SK-N-SH (cell line): ENCODE data around the gene LRFN4. TPM values are rescaled to one million over a fixed set of nuclear protein-coding genes. Genes with fewer than 3 reads are reported as not detected.

ENCODE experiments used
- CTCF ChIA-PET: fragments of 300-600, 350-600 bp; formaldehyde crosslinking; extraction: SDS; loops from one replicate; lab custom pipeline; 2021; lab: Yijun Ruan, JAX
- POLR2A ChIA-PET: fragments of 350-600 bp; sonication (Branson Sonifier 250); formaldehyde crosslinking; extraction: SDS; loops from one replicate; lab custom pipeline; 2020; ENCODE audit warnings: antibody characterized with exemption, inconsistent platforms; lab: Yijun Ruan, JAX
- DNase-seq: peaks from one replicate; pipeline ENCODE4 v3.0.0; 2012
- H2AFZ ChIP-seq: fragments of 200-600 bp; sonication (generic); 2 replicates; pipeline ENCODE4 v1.8.1; 2016; ENCODE audit warnings: antibody characterized with exemption, mild to moderate bottlenecking, low read depth
- H3F3A ChIP-seq: fragments of 200-600 bp; sonication (generic); replicated peaks from 2 replicates; pipeline ENCODE3; 2016; ENCODE audit warnings: antibody characterized with exemption, mild to moderate bottlenecking; ENCODE audit not compliant: insufficient read depth
- H3K27ac ChIP-seq, 2 experiments: fragments of 200-500 bp in 1 of 2; fragments of 200-600 bp in 1 of 2; sonication (Bioruptor generic) in 1 of 2; sonication (generic), shearing (Covaris generic) in 1 of 2; 2 replicates each; pipeline versions ENCODE4 v1.5.1 to v1.6.1; 2014 to 2016; ENCODE audit warnings: low read depth in 2 of 2, inconsistent platforms in 1 of 2, low read length in 1 of 2, mild to moderate bottlenecking in 1 of 2, mixed read lengths in 1 of 2
- H3K27me3 ChIP-seq: fragments of 200-600 bp; sonication (generic), shearing (Covaris generic); 2 replicates; pipeline ENCODE4 v1.6.1; 2016; ENCODE audit warnings: mixed run types; ENCODE audit not compliant: insufficient read depth
- H3K36me3 ChIP-seq, 2 experiments: fragments of 200-500 bp in 1 of 2; fragments of 200-600 bp in 1 of 2; sonication (Bioruptor generic) in 1 of 2; sonication (generic) in 1 of 2; replicated peaks in 1 of 2; 2 replicates each; pipeline versions ENCODE3 to v1.5.1; 2014 to 2016; ENCODE audit warnings: low read length in 1 of 2, mild to moderate bottlenecking in 1 of 2; ENCODE audit not compliant: insufficient read depth in 2 of 2, control insufficient read depth in 1 of 2
- H3K4me1 ChIP-seq, 2 experiments: fragments of 200-500 bp in 1 of 2; fragments of 200-600 bp in 1 of 2; sonication (Bioruptor generic) in 1 of 2; sonication (generic), shearing (Covaris generic) in 1 of 2; 2 replicates each; pipeline versions ENCODE4 v1.5.1 to v1.6.1; 2014 to 2016; ENCODE audit warnings: low read depth in 1 of 2, low read length in 1 of 2, mixed run types in 1 of 2; ENCODE audit not compliant: insufficient read depth in 2 of 2, control insufficient read depth in 1 of 2
- H3K4me2 ChIP-seq: fragments of 200-600 bp; sonication (generic), shearing (Covaris generic); 2 replicates; pipeline ENCODE4 v1.6.1; 2017; ENCODE audit warnings: mixed run types
- H3K4me3 ChIP-seq, 2 experiments: fragments of 200-500 bp in 1 of 2; fragments of 200-600 bp in 1 of 2; sonication (Bioruptor generic) in 1 of 2; sonication (generic), shearing (Covaris generic) in 1 of 2; 2 replicates each; pipeline versions ENCODE4 v1.5.1 to v1.8.1; 2014 to 2016; ENCODE audit warnings: low read depth in 2 of 2, inconsistent platforms in 1 of 2, low read length in 1 of 2, mild to moderate bottlenecking in 1 of 2, mixed read lengths in 1 of 2, moderate library complexity in 1 of 2
- H3K79me2 ChIP-seq: fragments of 200-600 bp; sonication (generic); 2 replicates; pipeline ENCODE4 v1.8.1; 2017; ENCODE audit warnings: mild to moderate bottlenecking; ENCODE audit not compliant: insufficient read depth
- H3K9ac ChIP-seq: fragments of 200-600 bp; sonication (generic); 2 replicates; pipeline ENCODE4 v1.6.1; 2017; ENCODE audit warnings: mixed run types
- H3K9me2 ChIP-seq: fragments of 200-600 bp; sonication (generic); 2 replicates; pipeline ENCODE4 v1.6.1; 2017; ENCODE audit warnings: mixed run types
- H3K9me3 ChIP-seq: fragments of 200-600 bp; sonication (generic); 2 replicates; pipeline ENCODE4 v1.6.1; 2017; ENCODE audit warnings: mixed run types, mild to moderate bottlenecking, moderate library complexity
- H4K20me1 ChIP-seq: fragments of 200-600 bp; sonication (generic); 2 replicates; pipeline ENCODE4 v1.6.1; 2017; ENCODE audit warnings: mild to moderate bottlenecking, mixed run types; ENCODE audit not compliant: insufficient read depth
- CHD2 ChIP-seq: fragments of 150-350 bp; IDR thresholded peaks from 2 replicates; pipeline ENCODE4 v1.6.1; 2018; ENCODE audit warnings: low read length; ENCODE audit not compliant: partially characterized antibody
- ELF1 ChIP-seq: IDR thresholded peaks from 2 replicates; pipeline ENCODE4 v1.4.0; 2012
- EZH2phosphoT487 ChIP-seq: fragments of 200-600 bp; sonication (generic); IDR thresholded peaks from 2 replicates; pipeline ENCODE4 v1.6.1; 2017; ENCODE audit warnings: low read depth, mixed run types, mild to moderate bottlenecking, antibody characterized with exemption, moderate library complexity, borderline replicate concordance
- FOXM1 ChIP-seq: IDR thresholded peaks from 2 replicates; pipeline ENCODE4 v1.4.0; 2012; ENCODE audit warnings: low read depth, mild to moderate bottlenecking
- NFIC ChIP-seq: IDR thresholded peaks from 2 replicates; pipeline ENCODE4 v1.4.0; 2012; ENCODE audit warnings: borderline replicate concordance
- NRF1 ChIP-seq: IDR thresholded peaks from 2 replicates; pipeline ENCODE4 v1.6.1; 2012; ENCODE audit warnings: low read depth, mild to moderate bottlenecking, low read length
- POLR2AphosphoS5 ChIP-seq: IDR thresholded peaks from 2 replicates; pipeline ENCODE4 v1.6.1; 2012; ENCODE audit warnings: low read depth, low read length
- RCOR1 ChIP-seq: fragments of 150-350 bp; IDR thresholded peaks from 2 replicates; pipeline ENCODE4 v1.6.1; 2017; ENCODE audit warnings: antibody characterized with exemption, low read length
- RFX5 ChIP-seq: IDR thresholded peaks from 2 replicates; pipeline ENCODE4 v1.6.1; 2012; ENCODE audit warnings: mild to moderate bottlenecking, improper control_type of control experiment, low read length
- RXRA ChIP-seq: IDR thresholded peaks from 2 replicates; pipeline ENCODE4 v1.4.0; 2012; ENCODE audit warnings: low read depth, mild to moderate bottlenecking, borderline replicate concordance
- SMC3 ChIP-seq: IDR thresholded peaks from 2 replicates; pipeline ENCODE4 v1.6.1; 2012; ENCODE audit warnings: low read depth, low read length, improper control_type of control experiment
- TAF1 ChIP-seq: IDR thresholded peaks from 2 replicates; pipeline ENCODE4 v1.6.1; 2012; ENCODE audit warnings: low read depth, mild to moderate bottlenecking, low read length, moderate library complexity, borderline replicate concordance
- YY1 ChIP-seq: IDR thresholded peaks from 2 replicates; pipeline ENCODE4 v1.4.0; 2012; ENCODE audit warnings: low read depth, mild to moderate bottlenecking
- WGBS: methylation state at CpG from one replicate; pipeline ENCODE4 v1.1.6; 2017; ENCODE audit warnings: low lambda C conversion rate; 5-methylcytosine and 5-hydroxymethylcytosine counted together
- polyA plus RNA-seq, 3 experiments: library from polyadenylated mRNA; depleted of rRNA; stranded (reverse); fragments of >200 nt; gene quantifications; 2 replicates each; pipeline ENCODE4 v1.2.3, GENCODE V29; 2012
- TF ChIP-seq, protein P1 (sequence below): IDR thresholded peaks from 2 replicates; pipeline ENCODE4 v1.4.0; 2012; ENCODE audit warnings: low read depth, borderline replicate concordance

The LRFN4 gene
- polyA plus RNA-seq, 1 of the 3 experiments (the other 2 are of a cell fraction), result 15.9 TPM

DNA sequence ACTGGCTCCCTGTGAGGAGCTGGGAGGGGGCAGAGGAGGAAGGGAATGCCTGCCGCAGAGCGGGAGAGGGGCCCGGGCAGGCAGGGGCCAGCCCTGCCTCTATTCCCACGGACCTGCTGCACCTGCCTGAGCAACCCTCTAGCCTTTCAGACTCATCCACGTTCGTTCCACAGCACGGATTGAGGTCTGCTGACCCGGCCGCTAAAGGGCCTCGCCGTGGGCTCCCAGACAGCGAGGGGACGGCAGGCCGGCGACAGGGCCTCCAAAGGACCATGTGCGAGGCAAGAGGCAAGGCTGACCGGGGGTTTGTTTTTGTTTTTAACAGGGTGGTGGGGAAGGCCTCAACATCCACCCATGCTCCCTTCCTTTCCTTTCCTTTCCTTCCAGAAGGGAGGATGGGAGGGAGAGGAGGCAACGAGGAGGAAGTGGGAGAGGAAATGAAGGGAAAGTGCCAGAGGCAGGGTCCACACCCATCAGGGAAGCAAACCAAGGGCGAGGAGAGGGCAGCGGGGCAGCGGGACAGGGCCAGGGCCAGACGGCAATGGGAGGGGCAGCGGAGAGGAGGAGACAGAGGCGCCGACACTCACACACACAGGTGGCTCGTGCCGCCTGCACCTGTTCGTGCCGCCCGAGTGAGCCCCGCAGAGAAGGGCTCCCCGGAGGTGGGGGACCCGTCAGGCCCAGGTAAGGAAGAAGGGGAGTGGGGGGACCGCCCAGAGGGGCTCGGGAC lies 7.5 kb downstream of the LRFN4 start:
- Histone ChIP-seq H3K27ac (no peak overlapping the region), H3K9me3 (no peaks in the 10 kb centered on the region), H2AFZ (no peak overlapping the region), H3K4me3 (no peak overlapping the region), H3K9me2 (no peaks in the 10 kb centered on the region), H3F3A (no peaks in the 10 kb centered on the region), H3K79me2 (no peaks in the 10 kb centered on the region), H3K36me3 (peaks cover 0 to 2% of the 10 kb centered on the region in 2 experiments), H3K9ac (no peak overlapping the region)
- 85% methylated on average over 27 of the region's 35 CpGs for WGBS
- CTCF ChIA-PET, result interaction anchor here (0.9 to 3.1 kb wide), 2 partner anchors 19 to 112 kb away, joined by 3 to 12 read pairs; no protein-coding TSS in a partner anchor
- no peak for TF ChIP-seq SMC3
- TF ChIP-seq, protein P1, sequence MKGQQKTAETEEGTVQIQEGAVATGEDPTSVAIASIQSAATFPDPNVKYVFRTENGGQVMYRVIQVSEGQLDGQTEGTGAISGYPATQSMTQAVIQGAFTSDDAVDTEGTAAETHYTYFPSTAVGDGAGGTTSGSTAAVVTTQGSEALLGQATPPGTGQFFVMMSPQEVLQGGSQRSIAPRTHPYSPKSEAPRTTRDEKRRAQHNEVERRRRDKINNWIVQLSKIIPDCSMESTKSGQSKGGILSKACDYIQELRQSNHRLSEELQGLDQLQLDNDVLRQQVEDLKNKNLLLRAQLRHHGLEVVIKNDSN, result no peak
- TF ChIP-seq, all 33 proteins: peak for 0
- Histone ChIP-seq H3K4me2 (no peak overlapping the region), H4K20me1 (no peaks in the 10 kb centered on the region), H3K27me3 (no peaks in the 10 kb centered on the region), H3K4me1 (no peaks in the 10 kb centered on the region)
- POLR2A ChIA-PET, result no interaction called here
- no peak for DNase-seq

DNA sequence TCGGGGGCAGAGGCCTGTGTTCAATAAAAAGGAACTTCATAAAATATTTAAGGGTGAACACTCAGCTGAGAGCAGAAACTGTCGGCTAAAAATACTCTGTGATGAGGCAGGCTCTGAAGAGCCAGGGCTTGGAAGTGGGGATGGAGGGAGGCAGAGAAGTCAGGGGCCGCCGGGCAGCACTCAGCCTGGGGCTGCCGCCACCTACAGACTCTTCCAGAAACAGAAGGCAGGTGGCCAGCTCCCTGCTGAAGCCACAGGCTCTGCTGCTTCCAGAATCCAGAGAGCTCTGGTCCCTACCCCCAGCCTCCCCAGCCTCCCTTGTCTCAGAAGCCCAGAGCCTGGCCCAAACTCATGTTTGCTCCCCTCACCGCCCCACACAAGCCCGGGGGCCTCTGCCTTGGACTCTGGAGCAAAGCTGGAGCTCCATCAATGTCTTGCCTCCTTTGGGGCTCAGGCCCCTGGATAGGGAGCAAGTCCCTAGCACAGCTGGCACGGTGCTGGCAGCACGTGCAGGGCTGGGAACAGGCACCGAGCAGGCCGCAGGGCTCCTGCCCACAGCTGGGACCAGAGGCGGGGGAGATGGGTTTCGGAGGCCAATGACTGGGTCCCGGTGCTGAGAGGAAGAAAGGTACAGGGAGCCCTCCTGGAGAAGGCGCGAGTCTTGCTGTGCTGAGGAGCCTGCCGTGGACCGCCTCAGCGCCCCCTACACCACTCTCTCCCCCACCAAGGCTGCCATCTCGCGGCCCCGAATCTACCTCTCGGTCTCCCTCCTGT lies 8.2 kb downstream of the LRFN4 start:
- ChIA-PET CTCF (interaction anchor here (0.9 to 3.1 kb wide), 2 partner anchors 18 to 111 kb away, joined by 3 to 12 read pairs; no protein-coding TSS in a partner anchor), POLR2A (no interaction called here)
- H3K9ac ChIP-seq, result no peak overlapping the region
- H4K20me1 ChIP-seq, result no peaks in the 10 kb centered on the region
- no peaks in the 10 kb centered on the region for H3F3A ChIP-seq
- H3K4me2 ChIP-seq, result no peak overlapping the region
- 94% methylated on average over 16 of the region's 23 CpGs for WGBS
- no peaks in the 10 kb centered on the region for H3K9me2 ChIP-seq
- DNase-seq, result no peak
- no peak overlapping the region for H2AFZ ChIP-seq
- no peaks in the 10 kb centered on the region for H3K27me3 ChIP-seq
- no peaks in the 10 kb centered on the region for H3K9me3 ChIP-seq
- TF ChIP-seq NRF1 (no peak), TAF1 (no peak), FOXM1 (no peak), ELF1 (no peak), RXRA (no peak)
- TF ChIP-seq, protein P1, result no peak
- H3K4me1 ChIP-seq, result no peaks in the 10 kb centered on the region
- H3K27ac ChIP-seq, result no peak overlapping the region
- no peaks in the 10 kb centered on the region for H3K36me3 ChIP-seq
- H3K4me3 ChIP-seq, result no peak overlapping the region
- no peaks in the 10 kb centered on the region for H3K79me2 ChIP-seq

DNA sequence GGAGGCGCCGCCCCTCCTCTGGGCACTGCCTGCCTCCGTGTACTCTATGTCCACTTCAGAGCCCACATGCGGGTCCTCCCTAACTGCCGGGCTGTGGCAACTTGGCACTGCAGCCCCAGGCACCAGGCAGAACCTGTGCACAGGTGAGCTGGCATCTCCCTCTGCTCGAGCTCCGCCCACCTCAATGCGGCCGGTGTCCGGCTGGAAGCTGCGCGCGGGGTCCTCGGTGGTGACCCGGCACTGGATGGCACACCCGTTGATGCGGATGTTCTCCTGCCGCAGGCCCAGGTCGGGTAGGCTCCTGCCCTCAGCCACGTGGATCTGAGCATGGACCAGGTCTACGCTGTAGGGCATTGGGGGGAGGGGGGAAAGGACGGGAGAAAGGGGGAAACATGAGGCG lies 9.1 kb downstream of the LRFN4 start:
- Histone ChIP-seq H3K9me2 (no peaks in the 10 kb centered on the region), H2AFZ (no peak overlapping the region), H3K9ac (no peak overlapping the region)
- no peak for DNase-seq
- TF ChIP-seq POLR2AphosphoS5 (no peak), RFX5 (no peak), FOXM1 (no peak), NFIC (no peak), EZH2phosphoT487 (no peak), RCOR1 (no peak), RXRA (no peak), CHD2 (no peak), ELF1 (no peak), YY1 (no peak)
- TF ChIP-seq, protein P1, result no peak
- TF ChIP-seq, all 33 proteins: peak for 0
- H3F3A ChIP-seq, result no peaks in the 10 kb centered on the region
- H3K79me2 ChIP-seq, result no peaks in the 10 kb centered on the region
- no peaks in the 10 kb centered on the region for H3K27me3 ChIP-seq
- CTCF ChIA-PET, result interaction anchor here (3.1 kb wide), 1 partner anchor 110 kb away, joined by 12 read pairs; no protein-coding TSS in a partner anchor
- 94% methylated on average over 21 of the region's 23 CpGs for WGBS
- H3K4me2 ChIP-seq, result no peak overlapping the region
- H4K20me1 ChIP-seq, result no peaks in the 10 kb centered on the region
- POLR2A ChIA-PET, result no interaction called here
- H3K9me3 ChIP-seq, result no peaks in the 10 kb centered on the region
- H3K27ac ChIP-seq, result no peak overlapping the region
- H3K4me1 ChIP-seq, result no peaks in the 10 kb centered on the region
- no peak overlapping the region for H3K4me3 ChIP-seq
- H3K36me3 ChIP-seq, result no peaks in the 10 kb centered on the region
